HG03442 (cell line): ENCODE results near the gene PSMD3.

ENCODE experiments used
- ATAC-seq: cut with Tn5 transposase; IDR thresholded peaks from one replicate; pipeline ENCODE4 v1.9.1; 2021; ENCODE audit warnings: mild to moderate bottlenecking, moderate library complexity; ENCODE audit not compliant: unreplicated experiment

Gene PSMD3

DNA sequence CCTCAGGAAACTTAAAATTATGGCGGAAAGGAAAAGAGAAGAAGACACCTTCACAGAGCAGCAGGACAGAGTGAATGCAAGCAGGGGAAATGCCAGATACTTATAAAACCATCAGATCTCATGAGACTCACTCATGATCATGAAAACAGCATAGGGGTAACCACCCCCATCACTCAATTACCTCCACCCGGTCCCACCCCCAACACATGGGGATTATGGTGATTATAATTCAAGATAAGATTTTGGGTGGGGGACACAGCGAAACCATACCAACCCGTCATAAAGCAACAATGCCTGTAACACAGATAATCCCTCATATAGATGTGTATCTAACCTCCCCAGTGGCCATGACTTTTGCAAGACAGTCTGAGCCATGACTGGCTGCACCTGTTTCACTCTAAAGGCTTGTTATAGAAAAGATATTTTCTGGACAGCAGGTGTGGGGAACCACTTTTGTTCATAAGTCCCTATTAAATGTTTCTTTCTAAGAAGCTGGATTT lies 24.8 kb upstream of the PSMD3 start:
- no peak for ATAC-seq

DNA sequence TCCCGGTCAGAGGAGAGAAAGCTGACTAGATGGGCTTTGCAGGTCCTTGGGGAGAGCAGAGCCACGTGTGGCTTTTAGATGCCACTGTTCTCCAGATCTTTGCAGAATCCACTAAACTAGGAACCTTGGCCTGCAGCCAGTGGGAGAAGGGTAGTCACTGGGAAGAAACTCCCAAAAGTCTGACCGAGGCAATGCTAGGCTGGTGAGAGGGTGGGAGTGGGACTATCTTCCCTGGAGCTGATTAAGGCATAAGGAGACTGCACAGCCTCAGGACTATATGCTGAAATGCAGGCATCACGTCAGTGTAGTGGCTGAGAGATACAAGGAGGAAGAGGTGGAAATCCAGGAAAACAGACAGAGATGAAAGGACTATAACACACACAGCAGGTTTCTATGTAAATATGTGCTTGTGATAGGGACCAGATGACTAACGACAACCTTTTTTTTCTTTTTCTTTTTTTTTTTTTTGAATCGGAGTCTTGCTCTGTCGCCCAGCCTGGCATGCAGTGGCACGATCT lies 20.0 kb upstream of the PSMD3 start:
- no peak for ATAC-seq

DNA sequence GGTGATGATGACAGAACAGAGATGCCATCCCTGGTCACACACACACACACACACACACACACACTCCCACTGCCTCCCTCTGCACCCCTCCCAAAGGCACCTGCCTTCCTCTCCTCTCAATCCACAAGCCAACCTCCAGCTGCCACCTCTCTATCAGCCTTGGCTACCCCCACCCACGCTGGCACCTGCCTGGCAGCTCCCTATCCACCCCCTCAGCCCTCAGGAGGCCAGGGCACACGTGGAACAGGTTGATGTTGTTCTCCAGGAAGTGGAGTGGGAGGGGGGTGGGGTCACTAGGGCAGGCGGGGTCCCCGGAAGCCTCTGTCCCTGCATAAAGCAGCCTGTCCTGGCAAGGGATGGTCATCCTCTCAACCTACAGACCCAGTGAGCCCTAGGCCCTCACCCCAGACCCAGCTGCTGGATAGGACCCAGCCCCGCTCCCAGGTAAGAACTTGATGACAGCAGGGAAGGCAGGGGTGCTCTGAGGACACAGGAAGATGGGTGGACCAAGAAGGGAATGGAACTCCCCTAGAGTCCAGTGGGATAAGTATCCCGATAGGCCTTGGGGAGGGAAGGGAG lies 17.9 kb upstream of the PSMD3 start, which contains the start of gene GSDMA:
TSS of gene GSDMA (plus strand) at position 363 of the 579 bp plus-strand sequence. CDS start 2,684 bp downstream, outside the sequence.
- no peak for ATAC-seq

DNA sequence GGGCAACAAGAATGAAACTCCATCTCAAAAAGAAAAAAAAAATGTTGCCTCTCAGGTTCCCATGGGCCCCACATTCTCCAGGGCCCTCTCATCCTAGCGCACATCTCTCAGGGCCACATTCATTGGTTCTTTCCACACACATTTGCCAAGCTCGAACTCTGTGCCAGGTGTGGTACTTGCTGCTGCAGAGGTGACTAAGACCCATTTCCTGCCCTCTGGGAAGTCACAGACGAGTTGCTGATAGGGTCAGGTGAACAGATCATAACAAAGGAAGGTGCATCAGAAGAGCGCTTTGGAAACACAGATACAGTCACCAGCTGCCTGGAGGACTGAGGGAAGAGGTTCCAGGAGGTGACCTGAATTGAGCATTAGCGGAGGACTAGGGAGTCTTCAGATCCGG lies 16.8 kb upstream of the PSMD3 start:
- no peak for ATAC-seq

DNA sequence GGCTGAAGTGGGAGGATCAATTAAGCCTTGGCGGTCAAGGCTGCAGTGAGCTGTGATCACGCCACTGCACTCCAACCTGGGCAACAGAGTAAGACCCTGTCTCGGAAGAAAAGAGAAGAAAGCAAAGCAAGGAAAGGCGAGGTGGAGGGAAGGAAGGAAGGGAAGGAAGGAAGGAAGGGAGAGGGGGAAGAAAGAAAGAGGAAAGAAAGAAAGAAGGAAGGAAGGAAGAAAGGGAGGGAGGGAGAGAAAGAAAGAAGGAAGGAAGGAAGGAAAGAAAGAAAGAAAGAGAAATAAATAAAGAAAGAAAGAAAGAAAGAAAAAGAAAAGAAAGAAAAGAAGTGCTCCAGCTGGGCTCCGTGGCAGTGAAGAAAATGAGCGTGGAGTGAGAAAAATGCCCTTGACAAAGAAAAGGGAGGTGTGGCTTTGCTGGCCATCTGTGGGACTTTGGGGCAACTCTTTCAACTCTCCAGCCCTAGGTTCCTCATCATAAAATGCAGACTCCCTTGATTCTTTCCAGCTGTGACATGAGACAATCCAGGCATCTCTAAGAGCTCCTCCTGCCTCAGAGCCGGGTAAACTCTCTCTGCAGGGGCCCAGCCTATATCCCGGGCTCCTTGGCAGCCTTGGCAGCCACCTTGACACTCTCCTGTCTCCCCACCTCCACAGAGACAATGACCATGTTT lies 15.4 kb upstream of the PSMD3 start:
- ATAC-seq = no peak

DNA sequence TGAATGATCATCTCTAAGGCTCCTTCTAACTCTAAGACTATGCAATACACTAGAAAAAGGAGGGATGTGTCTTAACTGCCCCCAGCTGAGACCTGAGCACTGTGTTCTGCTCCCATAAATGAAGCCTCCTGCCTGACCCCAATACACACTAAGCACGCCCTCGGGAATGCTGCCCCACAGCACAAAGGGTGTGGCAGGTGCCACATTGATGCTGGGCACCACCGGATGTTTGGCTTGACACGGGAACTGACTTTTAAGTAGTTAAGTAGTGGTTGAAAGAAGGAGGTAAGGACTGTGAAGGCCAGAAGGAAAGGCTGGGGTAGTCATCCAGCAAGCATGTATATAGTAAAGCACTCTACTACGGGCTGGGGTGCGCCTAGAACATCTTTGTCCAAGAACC lies 13.8 kb upstream of the PSMD3 start:
- ATAC-seq = no peak

DNA sequence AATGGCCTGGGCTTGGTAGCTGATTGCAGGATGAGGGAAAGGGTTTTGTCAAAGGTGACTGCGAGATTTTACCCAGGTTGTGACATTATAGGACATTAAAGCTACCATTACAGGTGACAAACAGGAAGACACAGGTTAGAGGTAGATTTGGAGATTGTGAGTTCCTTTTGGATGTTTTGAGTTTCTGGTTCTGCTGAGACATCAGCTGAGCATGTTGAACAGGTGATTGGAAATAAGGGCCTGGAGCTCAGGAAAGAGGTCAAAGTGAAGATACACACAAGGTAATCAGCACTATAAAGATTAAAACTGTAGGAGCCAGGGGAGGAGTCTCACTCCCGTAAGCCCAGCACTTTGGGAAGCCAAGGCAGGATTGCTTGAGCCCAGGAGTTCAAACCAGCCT lies 11.8 kb upstream of the PSMD3 start:
- no peak for ATAC-seq

DNA sequence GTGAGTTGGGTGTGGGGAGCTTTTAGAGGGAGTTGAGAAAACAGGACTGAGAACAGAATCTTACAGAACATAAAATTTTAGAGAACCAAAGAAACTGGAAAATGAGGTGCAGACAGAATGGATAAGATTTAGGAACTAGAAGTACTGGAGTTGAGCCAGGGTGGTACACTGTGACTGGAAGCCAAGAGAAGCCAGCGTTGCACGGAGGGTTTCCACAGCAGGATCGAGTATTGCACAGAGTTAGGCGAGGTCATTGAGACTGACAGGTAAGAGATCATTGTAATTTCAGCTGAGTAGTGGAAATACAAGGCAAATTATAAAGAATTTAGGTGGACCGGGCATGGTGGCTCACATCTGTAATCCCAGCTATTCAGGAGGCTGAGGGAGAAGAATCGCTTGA lies 11.2 kb upstream of the PSMD3 start:
- no peak for ATAC-seq

DNA sequence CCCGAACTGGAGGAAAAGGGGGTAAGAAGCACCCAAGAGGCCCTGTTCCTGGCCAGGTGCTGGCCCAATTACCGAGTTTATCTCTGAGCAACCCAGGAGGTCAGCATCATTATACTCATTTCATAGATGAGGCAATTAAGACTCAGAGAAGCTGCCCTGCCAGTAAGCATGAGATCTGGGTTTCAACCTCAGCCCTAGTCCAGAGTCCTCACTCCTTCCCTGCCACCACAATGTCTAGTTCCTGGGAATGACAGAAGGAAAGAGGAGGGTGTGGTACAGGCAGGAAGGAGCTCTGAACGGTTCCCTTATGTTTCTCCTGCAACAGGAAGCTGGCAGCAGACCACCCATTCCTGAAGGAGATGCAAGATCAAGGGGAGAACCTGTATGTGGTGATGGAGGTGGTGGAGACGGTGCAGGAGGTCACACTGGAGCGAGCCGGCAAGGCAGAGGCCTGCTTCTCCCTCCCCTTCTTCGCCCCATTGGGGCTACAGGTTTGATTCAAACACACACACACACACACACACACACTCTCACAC lies 10.4 kb upstream of the PSMD3 start:
- no peak for ATAC-seq

DNA sequence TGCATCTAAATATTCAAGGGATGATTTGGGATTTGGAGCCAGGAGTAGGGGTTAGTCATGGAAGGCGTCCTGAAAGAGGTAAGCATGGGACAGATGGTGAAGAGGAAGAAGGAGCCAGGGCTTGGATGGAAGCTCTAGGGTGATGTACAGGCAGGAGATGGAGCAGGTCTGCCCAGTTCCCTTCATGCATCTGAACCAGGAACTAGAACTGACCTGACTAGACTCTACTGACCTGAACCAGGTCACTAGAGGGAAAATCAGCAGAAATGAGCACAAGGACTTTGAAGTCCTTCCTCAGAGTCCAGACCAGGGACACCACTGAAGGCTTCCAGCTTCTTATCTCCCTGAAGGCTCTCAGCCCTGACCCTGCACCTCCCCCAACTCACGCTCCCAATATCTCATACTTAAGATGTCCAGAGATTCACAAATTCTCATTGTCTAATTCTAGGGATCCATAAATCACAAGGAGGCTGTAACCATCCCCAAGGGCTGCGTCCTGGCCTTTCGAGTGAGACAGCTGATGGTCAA lies 9.5 kb upstream of the PSMD3 start:
- no peak for ATAC-seq

DNA sequence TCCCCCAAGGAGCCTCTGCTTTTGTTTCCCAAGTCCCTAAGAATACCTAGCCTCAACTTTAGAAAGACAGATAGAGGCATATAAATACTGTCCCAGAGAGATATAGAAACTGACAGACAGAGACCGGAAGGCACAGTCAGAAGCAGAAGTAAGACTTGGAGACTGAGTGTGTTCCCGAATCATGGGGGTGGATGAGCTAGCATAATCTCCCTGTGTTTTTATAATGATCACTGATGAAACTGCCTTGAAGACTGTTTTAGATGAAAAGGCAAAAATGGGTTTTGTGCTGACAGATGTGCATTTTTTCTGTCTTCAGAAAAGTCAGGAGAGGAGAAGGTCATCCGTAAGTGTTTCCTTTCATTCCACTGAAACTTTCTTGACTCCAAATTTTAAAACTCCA lies 8.3 kb upstream of the PSMD3 start:
- no peak for ATAC-seq

DNA sequence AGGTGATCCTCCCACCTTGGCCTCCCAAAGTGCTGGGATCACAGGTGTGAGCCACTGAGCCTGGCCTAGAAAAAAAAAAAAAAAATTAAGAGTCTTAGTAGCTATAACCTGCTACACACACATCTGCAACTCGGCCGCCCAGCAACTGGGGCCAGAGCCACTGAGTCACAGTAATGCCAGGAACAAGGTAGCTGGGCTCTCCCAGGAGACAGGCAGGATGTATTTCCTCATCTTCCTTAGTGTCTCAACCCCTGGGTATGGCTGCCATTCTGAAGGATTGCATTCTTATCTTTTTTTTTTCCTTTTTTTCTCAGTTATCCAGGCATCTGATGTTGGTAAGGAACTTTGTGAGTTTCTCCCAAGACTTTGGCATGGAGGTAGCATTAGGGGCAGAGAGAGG lies 7.1 kb upstream of the PSMD3 start:
- no peak for ATAC-seq

DNA sequence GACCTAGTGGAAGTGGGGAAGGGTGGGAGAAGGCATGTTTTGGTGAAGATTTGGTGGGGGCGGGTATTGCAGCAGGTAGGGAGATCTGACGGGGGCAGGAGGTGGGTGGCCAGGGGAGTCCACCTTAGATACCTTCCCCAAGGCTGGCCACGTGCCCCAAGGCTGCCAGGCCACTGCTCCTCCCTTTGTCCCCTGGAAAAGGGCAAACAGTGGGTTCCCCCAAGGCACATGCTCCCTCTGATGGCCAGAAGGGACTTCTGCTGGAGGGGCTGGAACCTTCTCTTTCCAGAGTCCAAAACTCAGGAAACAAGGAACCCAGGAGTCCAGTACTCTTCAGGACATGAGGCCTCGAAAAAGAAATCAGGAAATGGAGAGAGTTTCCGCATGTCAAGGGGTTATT lies 6.2 kb upstream of the PSMD3 start:
- ATAC-seq = no peak

DNA sequence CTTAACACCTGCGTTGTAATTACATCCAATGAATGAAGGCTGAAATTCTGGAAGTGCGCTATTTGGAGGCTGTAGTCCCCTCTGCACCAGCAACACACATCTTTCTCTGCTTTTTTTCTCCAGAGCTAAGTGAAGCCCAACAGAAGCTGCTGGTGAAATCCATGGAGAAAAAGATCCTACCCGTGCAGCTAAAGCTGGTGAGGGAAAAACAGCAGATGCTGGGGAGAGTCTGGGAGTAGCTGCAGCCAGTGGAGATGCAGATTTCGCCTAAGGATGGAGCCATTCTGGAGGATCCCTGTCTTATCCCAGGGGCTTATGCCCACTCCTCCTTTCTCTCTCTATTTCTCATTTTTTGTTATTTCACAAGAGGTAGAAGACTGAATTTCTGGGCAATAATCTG lies 4.8 kb upstream of the PSMD3 start:
- ATAC-seq = no peak

DNA sequence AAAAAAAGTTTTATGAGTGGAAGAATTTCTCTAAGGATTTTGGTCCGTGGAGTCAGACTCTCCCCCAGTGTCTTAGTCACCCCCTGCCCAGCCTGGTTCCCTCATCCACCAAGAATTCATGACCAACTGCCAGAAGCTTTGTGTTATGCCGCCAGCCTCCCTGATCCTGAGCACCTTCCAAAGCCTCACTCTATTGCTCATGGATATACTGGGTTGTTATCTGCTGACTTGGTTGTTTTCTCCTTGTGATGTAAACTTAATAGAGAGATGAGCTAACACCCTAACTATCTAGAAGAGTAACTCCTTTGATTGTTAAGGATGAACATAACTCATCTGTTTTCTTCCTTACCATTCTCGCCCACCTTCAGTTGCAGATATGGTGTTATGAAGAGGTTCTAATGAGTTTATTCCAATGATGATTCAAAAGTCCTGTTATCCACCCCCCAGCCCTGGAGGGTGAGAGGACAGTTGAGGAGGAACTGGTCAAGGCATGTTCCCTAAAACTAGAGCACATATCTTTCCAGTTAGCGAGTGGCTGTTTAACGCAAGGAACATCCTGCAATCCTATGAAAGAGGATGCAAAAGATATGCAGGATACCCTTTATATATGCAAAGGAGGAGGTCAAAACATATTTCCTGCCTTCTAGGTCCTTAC lies 1.5 kb upstream of the PSMD3 start:
- ATAC-seq = no peak

DNA sequence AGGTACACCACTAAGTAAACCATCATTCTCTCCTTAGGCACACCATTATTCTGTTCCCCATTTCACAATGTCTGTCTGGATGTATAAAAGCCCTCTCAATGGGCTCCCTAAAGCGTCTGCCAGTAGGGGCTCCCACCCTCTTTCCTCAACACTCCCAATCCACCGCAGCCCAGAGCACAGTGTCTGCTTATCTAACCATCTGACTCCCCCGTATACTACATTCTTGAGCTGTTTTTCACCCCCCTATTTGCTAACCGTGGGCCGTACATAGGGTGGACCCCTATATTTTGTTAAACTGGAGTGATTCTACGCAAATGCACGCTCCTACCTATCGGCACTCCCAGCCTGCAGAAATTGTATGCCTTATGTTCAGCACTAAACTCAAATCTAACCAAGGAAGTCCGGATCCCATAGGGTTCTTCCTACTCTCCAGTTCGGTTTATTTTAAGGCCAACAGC lies 685 bp upstream of the PSMD3 start:
- peak; percentile 9 for ATAC-seq

DNA sequence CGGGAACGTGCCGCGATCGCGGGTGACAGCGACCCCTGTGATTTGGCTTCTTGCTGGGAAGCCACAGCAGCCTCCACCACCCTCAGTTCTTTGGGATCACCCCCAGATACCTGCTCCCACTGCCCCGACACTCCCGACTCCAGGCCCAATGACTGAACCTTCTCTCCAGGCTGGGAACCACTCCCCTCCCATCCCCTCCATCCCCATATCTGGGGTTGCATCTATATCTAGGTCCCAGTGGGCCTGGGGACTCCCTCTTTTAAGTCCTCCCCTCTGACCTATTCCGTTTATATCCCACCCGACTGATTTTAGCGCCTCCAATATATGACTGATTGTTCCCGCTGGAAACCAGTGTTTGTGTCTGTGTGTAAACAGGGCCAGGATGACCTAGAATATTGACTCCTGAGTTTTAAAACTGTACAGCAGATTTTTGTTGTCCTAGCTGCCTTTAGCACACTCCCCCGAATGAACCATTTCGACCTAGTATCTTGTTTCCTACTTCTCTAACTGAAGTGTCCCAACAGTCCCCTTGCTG lies 667 bp downstream of the PSMD3 start:
- ATAC-seq = no peak

DNA sequence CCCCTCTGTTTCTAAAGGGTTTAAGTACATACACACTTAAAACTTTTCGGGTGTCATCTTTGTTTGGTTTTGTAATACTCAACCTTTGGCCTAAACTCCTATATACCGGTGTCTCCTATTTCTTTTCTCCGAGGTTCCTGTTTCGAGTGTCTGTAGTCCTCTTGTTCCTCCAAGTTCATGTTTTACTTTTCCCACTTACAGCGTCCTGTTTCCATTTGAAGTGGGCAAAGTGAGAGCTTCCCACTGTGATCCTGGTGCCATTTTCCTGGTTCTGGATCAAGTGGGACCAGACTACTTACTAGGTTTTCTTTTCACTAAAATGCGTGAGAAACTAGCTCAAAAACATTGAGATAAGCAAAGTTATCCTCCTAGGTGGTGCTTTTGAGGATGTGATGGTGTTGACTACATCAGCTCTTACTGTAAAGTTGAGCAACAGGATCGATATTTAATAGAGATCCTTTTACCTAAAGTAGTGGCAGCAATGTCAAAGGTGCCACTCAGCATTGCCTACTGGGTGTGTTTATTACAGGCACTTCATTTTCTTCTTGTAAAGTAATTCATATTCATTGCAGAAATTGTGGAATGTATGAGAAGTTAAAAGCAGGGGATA lies 1.3 kb downstream of the PSMD3 start:
- no peak for ATAC-seq

DNA sequence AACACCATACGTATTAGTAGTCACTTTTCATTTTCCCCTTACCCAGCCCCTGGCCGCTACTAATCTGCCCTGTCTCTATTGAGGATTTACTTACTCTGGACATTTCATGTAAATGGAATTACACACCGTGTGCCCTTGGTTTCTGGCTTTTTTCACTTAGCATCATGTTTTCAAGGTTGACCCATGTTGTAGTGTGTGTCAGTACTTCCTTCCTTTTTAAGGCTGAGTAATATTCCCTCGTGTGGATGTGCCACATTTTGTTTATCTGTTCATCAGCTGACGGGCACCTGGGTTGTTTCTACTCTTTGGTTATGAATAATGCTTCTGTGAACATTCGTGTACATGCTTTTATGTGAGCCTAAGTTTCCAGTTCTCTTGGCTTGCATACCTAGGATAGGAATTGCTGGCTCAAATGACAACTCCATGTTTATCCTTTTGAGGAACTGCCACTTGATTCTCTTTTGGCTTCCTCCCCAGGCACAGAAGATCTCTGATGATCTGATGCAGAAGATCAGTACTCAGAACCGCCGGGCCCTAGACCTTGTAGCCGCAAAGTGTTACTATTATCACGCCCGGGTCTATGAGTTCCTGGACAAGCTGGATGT lies 7.7 kb downstream of the PSMD3 start:
- no peak for ATAC-seq

DNA sequence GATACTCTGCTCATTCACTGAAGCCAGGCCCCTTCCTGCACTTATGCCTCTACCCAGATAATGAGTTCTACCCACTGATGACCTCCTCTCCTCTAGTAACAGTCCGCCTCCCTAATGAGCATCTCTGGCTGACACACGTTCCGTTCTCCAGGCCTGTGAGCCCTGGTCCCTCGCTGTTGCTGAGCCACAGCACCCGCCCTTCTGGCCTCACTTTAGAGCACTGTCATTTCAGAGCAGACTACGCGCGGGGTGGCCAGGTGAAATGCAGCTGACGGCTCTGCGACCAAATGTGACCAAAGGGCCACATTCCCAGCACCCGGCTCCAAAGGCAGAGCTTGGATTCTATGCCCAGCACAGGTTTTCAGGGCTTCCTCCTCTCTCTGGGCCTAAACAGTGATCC lies 13.8 kb downstream of the PSMD3 start:
- ATAC-seq = no peak
